ENCODE results near the gene TTC28.
A peak's percentile ranks its signal among the peaks of the same experiment; 100 is the strongest.
"Not testable (repeated sequence)": the region's sequence is repeated elsewhere in the genome, so short reads cannot be mapped to it uniquely, and the experiment has no call there.

Gene TTC28

DNA sequence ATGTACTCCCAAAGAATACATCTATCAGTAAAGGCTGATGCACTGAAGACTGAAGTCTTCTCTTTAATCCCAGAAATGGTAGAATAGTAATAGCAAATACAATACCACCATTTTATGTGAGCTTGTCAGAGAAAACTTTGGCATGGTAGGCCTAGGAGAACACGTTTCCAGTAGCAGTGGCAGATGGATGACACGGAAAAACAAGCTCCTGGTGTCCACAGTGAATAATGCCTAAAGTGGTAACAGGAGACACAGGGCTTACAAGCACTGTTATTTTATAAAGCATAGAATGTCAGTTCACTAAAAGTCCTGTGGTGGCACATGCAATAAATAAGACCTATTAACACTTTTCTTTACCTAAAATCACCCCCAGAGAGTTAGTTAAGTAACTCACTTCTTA lies 277.6 kb downstream of the TTC28 start:
- no peak for DNase-seq

DNA sequence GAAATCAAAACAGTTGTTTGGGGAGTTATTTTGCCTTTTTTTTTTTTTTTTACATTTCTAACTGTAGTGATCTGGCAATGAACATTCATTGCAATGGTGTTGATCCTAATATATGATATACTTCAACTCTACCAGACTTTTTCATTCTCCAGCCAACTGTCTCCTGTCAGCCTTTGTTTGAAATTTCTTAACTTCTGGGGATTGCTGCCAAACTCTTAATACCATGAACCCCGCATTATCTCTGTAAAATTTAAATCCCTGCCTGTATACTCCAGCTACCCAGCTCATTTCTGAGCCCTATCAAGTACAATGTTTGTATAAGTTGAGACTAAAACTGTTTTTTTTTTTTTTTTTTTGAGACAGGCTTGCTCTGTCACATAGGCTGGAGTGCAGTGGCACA lies 280.7 kb downstream of the TTC28 start:
- DNase-seq, result no peak

DNA sequence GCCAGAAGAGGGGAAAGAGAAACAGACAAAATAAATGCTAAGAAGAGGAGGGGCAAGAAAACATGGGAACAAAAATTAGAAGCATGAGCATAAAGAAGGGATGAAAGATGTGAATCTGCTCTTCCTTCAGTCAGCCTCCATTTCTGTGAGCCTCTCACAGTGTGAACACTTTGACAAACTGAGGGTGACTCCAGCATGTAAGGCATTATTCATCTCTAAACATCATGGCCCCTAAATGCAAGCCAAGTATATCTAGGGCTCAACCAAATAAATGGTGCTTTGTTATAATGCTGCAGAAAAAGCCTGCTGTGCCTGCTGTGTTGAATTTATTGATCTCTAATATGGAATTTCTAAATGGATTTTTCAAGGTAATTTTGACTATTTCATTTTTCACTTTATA lies 281.3 kb downstream of the TTC28 start:
- no peak for DNase-seq

DNA sequence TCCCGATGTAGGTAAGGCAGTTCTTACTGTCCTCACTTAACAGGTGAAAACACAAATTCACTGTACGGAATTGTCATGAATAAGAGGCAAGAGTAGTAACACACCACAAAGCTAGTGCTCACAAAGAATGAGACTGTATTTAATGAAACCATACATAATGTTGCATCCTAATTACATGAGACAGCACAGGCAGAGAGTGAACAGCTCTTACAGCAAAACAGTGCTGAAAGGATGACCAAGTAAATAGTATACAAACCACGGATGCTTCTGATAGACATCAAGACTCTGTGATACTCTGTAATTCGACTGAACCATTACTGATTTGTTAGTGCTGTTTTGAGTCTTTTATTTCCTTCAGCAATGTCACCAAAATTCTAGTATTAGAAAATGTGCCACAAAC lies 282.3 kb downstream of the TTC28 start:
- no peak for DNase-seq

DNA sequence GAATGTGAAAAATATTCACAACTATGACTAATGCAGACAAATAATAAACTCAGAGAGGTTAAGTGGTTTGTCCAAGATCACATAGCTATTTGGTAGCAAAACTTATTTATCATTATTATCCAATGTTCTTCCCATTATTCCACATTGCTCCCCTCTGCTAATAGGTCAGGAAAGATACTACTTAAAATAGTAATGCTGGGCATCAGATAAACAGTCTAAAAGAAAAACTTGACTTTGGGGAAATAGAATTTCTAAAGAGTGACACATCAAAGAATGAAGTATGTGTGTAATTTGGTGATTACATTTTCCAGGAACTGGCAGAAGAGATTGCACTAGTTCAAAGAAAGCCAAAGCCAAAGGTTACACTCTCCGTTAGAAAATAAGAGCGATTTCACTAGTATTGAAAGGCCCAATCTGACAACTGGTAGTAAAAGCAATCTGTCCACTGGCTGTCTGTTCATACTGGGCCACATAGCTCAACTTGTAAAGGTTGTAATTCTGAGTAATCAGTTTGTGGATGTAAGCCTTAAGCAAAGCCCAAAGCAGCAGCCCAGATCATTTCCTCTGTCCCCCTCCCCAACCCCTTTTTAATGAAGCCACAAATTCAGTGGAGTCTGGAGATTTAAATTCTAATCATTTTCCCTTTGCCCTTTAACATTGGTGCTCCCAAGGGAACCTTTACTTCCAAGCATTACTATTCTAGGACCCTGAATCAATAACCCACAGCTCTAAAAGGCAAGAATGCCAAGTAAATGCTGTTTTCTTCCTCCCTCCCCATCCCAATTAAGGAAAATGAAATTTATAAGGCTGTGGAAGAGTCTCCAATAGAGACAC lies 283.5 kb downstream of the TTC28 start:
- DNase-seq, result no peak

DNA sequence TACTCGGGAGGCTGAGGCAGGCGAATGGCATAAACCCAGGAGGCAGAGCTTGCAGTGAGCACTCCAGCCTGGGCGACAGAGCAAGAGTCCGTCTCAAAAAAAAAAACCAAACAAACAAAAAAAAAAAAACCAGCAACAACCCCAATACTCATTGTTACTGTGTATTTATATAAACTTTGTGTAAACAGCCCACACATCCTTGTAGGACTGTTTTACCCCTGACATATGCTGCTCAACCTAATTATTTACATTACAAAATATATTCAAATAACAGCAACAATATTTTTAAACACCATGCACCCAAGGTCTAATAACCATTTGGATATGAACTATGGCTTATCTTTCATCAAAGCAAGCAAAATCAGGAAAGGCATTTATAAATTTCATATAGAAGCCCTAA lies 284.1 kb downstream of the TTC28 start:
- no peak for DNase-seq

DNA sequence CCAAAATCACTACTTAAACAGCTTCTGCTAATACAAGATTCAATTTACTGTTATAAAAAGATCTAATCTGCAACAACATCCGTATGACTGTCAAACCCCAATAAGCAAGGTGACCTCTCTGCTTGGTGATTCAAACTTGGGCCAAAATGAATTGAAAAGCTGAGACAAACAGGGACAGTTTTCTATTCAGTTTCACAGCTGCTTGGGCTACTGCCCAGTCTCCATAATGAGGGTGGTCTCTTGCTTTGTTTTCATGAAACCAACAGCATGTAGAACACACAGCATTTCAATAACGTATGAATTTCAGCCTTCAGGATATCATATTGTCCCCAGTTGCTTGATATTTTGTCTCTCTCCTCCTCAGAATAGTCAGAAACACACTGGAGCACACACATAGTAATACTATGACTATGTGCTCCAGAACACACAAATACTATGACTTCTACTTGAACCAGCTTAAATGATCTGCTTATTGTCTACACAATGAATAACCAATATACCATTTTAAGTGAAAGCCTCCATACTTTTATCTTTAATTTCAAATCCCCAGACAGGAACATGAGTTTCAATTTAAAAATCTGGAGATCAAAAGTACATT lies 285.0 kb downstream of the TTC28 start:
- no peak for DNase-seq

DNA sequence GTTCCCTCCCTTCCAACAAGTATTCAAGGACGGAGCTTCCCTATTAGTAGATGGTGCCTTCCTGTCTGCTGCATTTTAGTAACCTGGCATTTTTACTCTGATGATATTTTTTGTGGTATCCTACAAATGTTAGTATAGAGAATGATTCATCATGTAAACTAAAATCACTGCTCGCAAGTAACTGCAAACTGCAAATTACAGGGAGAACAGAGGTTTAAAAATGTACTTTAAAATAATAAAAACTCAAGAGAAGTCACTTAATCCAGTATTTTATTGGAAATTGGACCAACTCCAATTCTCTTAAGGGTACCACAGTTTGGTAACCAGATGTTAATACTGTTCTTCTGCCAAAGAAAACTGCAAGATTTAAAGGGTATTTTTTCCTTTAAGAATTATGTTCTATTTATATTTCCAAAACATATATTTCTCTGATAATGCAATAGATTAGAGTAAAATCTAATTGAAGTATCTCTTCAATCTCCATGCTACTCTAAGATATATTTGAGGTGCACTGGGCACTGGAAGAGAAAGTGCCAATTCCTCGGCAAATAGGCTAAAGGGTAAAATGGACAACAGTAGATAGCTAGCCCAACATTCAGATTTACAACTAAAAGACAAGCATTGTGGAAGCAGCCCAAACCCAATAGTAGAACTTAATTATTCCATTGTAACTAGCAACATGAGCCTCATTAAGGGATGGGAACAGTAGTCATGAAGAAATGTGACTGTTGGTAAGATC lies 298.0 kb downstream of the TTC28 start:
- no peak for DNase-seq

DNA sequence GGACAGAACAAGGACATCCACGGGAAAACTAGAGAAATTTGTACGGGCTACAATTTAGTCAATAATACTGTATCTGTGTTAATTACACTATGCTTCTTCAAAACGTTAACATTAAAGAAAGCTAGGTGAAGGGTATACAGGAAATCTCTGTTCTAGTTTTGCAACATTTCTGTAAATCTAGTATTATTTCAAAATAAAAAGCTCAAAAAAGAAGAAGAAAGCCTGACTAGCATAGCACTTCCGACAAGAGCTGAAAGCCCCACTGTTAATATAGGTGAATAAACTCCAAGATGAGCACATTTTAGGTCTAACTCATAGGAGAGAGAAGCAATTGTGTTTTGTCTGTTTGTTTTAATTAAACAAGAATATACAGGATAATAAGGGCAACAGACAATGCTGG lies 299.7 kb downstream of the TTC28 start:
- no peak for DNase-seq

DNA sequence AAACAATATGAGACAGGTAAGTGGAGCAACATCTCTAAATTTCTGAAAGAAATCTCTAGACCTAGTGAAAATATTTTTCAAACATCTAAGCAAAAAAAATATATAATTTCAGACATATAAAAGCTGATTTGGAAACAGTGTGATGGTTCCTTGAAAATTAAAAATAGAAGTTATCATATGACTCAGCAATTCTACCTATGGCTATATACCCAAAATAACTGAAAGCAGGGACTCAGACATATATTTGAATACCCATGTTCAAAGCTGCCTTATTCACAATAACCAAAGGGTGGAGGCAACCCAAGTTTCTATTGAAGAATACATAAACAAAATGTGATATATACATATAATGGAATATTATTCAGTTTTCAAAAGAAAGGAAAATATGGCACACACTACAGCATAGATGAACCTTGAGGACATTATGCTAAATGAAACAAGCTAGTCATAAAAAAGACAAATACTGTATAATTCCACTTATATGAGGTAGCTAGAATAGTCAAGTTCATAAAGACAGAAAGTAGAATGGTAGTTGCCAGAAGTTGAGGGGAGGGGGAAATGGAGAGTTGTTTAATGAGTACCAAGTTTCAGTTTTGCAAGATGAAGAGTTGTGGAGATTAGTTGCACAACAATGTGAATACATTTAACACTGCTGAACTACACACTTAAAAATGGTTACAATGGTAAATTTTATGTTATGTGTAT lies 300.4 kb downstream of the TTC28 start:
- DNase-seq, result no peak

DNA sequence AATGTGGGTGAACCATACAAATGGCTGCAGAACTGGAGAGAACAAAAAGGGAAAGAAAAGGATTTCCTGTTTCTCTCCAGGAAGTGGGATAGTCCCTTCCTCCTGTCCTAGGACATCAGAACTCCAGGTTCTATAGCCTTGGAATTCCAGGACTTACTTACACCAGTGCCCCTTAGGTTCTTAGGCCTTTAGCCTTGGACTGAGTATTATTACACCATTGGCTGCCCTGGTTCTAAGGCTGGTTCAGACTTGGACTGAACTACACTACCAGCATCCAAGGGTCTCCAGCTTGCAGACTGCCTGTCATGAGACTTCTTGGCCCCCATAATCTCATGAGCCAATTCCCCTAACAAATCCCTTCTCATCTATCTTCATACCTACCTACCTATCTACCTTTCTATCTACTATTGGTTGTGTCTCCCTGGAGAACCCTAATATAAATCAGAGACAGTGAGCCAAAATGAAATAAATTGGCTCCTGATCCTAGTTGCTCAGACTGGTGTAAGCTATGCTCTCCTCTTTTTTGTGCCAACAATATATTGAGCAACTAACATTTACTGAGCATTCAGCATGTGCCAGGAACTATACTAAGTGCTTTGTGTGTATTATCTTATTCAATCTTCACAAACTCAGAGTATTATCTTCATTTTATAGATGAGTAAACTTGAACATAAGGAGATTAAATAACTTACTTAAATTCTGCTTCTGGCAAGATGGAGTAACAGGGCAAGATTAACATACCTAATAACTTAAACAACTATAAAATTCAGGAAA lies 303.7 kb downstream of the TTC28 start:
- DNase-seq, result no peak

DNA sequence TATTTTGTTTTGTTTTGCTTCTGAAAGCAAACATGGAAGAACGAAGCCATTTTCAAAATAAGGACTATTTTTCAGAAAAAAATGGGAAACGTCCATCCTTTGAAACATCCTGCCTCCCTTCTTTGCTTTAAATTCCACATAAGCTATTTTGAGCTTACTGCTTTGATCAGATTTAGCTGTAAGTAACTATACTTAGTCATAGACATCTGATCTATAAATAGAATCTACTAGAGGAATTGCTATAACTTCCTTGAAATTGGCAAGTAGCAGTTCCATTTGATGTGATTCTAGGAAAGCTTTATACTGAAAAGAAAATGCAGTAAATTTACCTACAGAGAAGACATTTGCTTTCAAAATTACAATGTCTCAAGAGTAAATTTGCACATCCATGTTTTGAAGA lies 305.8 kb downstream of the TTC28 start:
- no peak for DNase-seq

DNA sequence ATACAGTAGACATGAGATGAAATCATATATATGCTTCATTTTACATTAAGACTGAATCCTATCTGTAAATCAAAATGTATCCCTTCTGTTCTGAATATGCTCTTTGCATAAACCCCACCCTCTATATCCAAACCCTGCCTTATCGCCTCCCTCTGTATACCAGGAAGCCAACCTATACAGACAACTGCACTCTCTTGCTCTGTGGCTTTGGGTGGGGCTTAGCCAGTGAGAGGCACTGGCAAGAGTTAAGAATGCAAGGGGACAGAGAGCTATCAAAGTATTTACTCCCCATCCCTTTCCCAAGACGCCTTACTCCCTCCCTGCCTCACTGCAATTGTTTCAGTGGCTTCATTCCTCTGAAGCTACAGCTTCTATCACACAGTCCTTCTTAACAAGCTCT lies 309.8 kb downstream of the TTC28 start:
- peak; percentile 20 for DNase-seq

DNA sequence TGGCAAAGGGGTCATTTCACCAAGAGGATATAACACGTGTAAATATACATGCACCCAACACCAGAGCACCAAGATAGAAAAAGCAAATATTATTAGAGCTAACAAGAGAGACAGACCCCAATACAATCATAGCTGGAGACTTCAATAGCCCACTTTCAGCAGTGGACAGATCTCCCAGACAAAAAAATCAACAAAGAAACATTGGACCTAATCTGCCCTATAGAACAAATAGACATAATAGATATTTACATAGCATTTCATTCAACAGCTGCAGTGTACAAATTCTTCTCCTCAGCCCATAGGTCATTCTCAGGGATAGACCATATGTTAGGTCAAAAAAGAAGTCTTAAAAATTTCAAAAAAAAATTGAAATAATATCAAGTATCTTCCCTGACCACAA lies 312.8 kb downstream of the TTC28 start:
- DNase-seq, result no peak

DNA sequence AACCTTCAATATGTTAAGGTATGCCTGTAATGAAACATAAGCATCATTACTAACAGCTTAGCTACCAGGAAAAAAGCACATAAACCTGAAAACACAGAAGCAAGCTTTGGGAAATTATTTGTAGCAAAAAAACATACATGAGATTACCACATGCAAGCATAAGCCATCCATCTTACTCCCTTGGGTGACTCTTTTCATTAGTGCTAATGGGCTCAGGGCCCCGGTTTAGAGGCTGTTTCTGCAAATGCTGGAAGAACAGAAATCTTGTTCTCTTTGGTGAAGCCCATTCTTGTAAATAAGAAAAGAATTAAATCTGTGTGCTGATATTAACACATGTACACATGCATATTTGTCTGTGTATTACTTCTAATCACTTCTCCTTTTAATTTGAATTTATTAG lies 314.3 kb downstream of the TTC28 start:
- no peak for DNase-seq

DNA sequence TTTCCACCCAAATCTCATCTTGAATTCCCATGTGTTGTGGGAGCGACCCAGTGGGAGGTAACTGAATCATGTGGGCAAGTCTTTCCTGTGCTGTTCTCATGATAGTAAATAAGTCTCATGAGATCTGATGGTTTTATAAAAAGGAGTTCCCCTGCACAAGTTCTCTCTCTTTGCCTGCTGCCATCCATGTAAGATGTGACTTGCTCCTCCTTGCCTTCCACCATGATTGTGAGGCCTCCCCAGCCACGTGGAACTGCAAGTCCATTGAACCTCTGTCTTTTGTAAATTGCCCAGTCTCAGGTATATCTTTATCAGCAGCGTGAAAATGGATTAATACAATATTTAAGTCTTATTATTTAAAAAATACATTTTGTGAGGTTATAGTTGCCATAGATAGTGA lies 315.5 kb downstream of the TTC28 start:
- DNase-seq, result not testable (repeated sequence)

DNA sequence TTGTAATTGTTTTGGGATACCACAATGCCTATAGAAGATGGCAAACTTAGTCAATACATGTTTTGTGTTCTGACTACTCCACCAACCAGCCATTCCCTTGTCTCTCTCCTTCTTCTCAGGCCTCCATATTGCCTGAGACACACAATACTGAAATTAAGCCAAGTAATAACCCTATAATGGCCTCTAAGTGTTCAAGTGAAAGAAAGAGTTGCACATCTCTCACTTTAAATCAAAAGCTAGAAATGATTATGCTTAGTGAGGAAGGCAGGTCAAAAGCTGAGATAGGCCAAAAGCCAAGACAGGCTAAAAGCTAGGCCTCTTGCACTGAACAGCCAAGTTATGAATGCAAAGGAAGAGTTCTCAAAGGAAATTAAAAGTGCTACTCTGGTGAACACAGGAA lies 318.7 kb downstream of the TTC28 start:
- no peak for DNase-seq

DNA sequence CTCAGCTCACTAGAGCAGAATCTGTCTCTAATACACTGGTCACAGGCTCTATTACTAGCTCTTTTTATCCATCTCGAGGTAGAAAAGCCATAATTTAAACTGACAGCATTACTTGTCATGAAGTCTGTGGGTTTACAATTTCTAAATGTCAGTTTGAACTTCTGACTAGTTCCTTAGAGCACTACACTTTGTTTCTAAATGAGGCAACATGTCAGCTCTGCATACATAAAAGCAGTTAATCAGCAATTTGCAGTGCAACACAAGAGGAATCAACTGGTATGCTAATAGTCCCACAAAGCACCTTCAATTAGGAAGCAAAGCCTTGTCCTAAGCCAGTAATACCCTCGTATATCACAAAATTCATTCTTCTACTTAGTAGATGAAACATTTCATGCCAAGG lies 321.3 kb downstream of the TTC28 start:
- DNase-seq, result no peak

DNA sequence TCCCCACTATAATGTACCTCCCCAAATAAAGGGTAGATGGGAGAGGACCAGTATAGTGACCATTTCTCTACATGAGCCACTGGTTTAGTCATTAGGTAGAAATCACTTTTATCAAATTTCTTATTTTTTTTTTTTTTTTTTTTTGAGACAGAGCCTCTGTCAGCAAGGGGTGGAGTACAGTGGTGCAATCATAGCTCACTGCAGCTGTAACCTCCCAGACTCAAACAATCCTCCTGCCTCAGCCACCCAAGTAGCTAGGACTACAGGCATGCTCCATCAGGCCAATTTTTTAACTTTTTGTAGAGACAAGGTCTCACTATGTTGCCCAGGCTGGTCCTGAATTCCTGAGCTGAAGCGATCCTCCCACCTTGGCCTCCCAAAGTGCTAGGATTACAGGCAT lies 322.4 kb downstream of the TTC28 start:
- no peak for DNase-seq

DNA sequence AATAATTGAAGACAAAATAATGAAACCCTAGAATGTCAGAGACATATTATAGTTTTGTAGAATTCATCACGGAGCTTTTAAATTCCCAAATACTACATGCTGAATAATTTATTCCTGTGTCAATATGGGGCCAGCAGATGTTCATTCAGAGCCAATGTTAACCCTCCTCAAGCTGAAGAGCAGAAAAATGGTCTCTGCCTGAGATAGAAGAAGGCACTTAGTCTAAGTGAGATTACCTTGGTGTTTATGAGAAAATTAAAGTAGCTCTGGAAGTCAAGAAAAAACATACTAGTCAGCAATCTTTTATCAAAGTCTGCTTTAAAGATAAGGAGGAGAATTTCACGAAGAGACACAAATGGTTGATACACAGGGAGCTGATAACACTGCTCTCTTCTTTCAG lies 328.2 kb downstream of the TTC28 start:
- no peak for DNase-seq

DNA sequence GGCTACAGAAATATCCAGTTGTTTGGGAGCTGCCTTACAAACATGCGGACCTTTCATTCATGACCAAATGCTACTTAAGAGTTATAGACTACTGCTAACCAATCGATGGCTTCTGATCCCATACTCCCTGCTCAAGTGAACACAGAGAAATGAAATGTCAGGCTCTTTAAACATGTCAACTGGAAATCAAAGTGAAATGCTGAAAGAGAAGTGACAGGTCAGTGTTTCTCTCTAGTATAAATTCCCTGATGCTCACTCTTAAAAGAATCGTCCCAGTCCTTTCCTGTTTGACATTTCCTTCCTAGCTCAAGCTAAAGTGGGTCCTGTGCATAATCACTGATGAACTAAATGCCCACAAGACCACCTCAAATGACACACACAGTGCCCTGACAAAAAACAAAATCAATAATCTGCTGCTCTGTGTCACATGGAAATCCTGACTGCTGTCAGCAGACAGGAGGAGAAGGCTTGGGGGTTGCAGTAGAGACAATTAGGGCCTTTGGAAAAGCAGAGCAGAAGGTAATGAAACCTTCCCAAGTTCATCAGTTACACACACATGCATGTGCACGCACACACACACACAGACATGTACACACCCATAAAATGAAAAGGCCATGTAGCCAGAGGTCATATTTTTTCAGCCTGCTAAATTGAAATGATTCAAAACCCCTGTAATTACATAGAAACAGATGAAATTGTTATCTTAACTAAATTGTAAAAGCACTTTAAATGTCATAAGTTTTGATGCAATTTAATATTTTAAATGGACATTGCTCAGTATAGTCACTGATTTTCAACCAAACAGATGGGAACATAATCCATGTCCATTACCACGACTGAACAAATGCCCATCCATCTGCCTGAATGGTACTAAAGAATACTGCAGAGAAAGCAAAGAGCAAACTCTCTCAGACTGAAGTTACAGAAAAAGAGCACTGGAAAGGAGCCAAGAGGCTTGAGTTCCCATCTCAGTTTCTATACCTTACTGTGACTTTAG lies 330.7 kb downstream of the TTC28 start:
- no peak for DNase-seq

Data from NK-92 treated with Interleukin-12 subunit alpha and Interleukin-12 subunit beta, amount 100 ng/mL, for 24 hours (cell line).